Activated CD4-positive, alpha-beta T cell treated with anti-CD3 and anti-CD28 coated beads, Interleukin-2, amount 10 ng/mL, durations not matched to agents 7 days and 5 days (primary cell): ENCODE data around the gene ZNF823. TPM values are rescaled to one million over a fixed set of nuclear protein-coding genes. Genes with fewer than 3 reads are reported as not detected.

ENCODE experiments used
- total RNA-seq, 2 experiments: library from RNA; stranded (reverse); gene quantifications; one replicate each; pipeline ENCODE4 v1.2.3, GENCODE V29; 2021

The ZNF823 gene
- total RNA-seq, 2 experiments from 2014 or later, result 6.7 to 7.4 TPM

Other genes starting within 250 kb of the ZNF823 start
- gene ZNF653, start 233.1 kb downstream of the ZNF823 start, total RNA-seq, result 10 to 100 TPM; 21.4 to 24.4 TPM
- 10 to 100 TPM; 21.6 to 28.8 TPM for gene ECSIT, start 209.8 kb downstream of the ZNF823 start, total RNA-seq
- not detected for gene CNN1, start 200.1 kb downstream of the ZNF823 start, total RNA-seq
- 10 to 100 TPM; 52.2 to 53.9 TPM for gene ELOF1, start 179.7 kb downstream of the ZNF823 start, total RNA-seq
- gene ACP5, start 161.3 kb downstream of the ZNF823 start, total RNA-seq, result 10 to 100 TPM; 27.5 to 33.9 TPM
- gene ZNF627, start 141.5 kb downstream of the ZNF823 start, total RNA-seq, result 1 to 10 TPM; 4.6 to 4.7 TPM
- 1 to 10 TPM; 7.3 to 8.2 TPM for gene ZNF441, start 28.1 kb upstream of the ZNF823 start, total RNA-seq
- 1 to 10 TPM; 1.1 to 1.4 TPM for gene ZNF491, start 59.6 kb upstream of the ZNF823 start, total RNA-seq
- gene ZNF440, start 75.3 kb upstream of the ZNF823 start, total RNA-seq, result 10 to 100 TPM; 13.6 to 16.3 TPM
- gene ZNF439, start 109.8 kb upstream of the ZNF823 start, total RNA-seq, result 1 to 10 TPM; 8.3 to 9.7 TPM
- 1 to 10 TPM; 4.2 to 4.5 TPM for gene ZNF69, start 148.8 kb upstream of the ZNF823 start, total RNA-seq
- gene ZNF700, start 186.2 kb upstream of the ZNF823 start, total RNA-seq, result 10 to 100 TPM; 21.2 to 22.1 TPM
- 1 to 10 TPM; 1.9 to 2.1 TPM for gene ZNF763, start 226.1 kb upstream of the ZNF823 start, total RNA-seq